IPS-20b (cell line): Measurements from ENCODE around the gene SIGLEC6.

ENCODE experiments used
- H3K27ac ChIP-seq: one replicate; pipeline ENCODE4 v1.5.1; 2013; ENCODE audit warnings: low read length
- H3K27me3 ChIP-seq: 2 replicates; pipeline ENCODE4 v1.6.1; 2013; ENCODE audit warnings: mild to moderate bottlenecking, low read length, inconsistent platforms; ENCODE audit not compliant: insufficient read depth
- H3K36me3 ChIP-seq: 2 replicates; pipeline ENCODE4 v1.6.1; 2013; ENCODE audit warnings: low read depth, mild to moderate bottlenecking, inconsistent platforms, low read length, moderate library complexity; ENCODE audit not compliant: insufficient read depth
- H3K4me1 ChIP-seq: 2 replicates; pipeline ENCODE4 v1.6.1; 2013; ENCODE audit warnings: mild to moderate bottlenecking, control low read depth, inconsistent platforms, low read length, moderate library complexity; ENCODE audit not compliant: insufficient read depth
- H3K4me3 ChIP-seq: 2 replicates; pipeline ENCODE4 v1.5.1; 2013; ENCODE audit warnings: mild to moderate bottlenecking, low read length, inconsistent platforms
- H3K9ac ChIP-seq: 2 replicates; pipeline ENCODE4 v1.6.1; 2013; ENCODE audit warnings: low read depth, mild to moderate bottlenecking, inconsistent platforms, low read length, moderate library complexity
- H3K9me3 ChIP-seq: 2 replicates; pipeline ENCODE4 v1.6.1; 2013; ENCODE audit warnings: mild to moderate bottlenecking, low read depth, low read length, inconsistent platforms; ENCODE audit not compliant: insufficient read depth

Gene SIGLEC6

DNA sequence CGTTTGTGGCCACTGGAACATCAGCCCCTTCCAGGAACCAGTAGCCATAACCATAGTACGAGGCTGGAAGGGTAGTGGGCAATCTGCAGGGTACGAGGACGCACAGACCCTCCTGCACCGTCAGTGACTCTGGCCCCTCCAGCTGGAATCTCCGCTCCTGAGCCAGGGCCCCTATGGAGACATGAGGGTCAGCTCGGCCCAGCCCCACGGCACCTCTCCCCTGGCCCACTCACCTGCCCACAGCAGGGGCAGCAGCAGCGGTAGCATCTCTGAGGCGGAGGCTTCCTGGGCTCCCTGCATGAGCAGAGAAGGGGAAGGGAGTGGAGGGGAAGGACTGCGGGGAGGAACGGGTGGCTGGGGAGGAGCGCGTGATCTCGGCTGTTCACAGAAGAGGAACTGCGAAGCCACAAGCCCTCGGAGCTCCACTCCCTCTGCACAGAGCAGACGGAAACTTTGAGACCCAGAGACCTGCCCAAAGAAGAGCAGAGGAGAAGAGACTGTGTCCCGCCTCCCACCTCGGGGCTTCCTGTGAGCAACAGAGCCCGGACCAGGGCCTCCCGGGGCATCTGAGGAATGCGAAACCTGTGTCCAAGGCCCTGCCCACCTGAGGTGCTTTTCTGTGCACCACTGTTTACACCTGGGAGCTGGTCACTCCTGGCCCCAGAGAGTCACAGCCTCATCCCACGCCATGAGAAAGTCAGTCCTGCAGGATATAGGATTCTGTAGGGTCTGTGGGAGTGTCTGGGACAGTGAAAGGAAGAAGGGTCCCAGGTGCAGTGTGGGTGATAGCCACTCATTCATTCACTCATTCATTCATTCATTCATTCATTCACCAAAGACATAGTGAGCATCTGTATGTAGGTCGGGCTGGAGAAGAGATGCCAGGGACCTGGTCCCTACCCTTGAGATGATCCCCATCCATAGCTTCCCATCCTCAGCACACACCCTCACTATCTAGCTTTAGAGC, at the start of gene SIGLEC6:
Gene SIGLEC6, minus strand, starts transcription at position 322 of the 967 bp plus-strand sequence. Its CDS starts 22 bp downstream, at position 300.
- Histone ChIP-seq H3K27me3 (peaks cover 3% of the 10 kb centered on the region; the same call in 1 of the 2 replicates), H3K4me3 (no peak within 1 kb of the TSS), H3K9me3 (peaks cover 38% of the 10 kb centered on the region; the same call in 1 of the 2 replicates), H3K9ac (no peak within 1 kb of the TSS), H3K4me1 (no peaks in the 10 kb centered on the region), H3K27ac (no peak within 1 kb of the TSS), H3K36me3 (no peaks in the 10 kb centered on the region)

DNA sequence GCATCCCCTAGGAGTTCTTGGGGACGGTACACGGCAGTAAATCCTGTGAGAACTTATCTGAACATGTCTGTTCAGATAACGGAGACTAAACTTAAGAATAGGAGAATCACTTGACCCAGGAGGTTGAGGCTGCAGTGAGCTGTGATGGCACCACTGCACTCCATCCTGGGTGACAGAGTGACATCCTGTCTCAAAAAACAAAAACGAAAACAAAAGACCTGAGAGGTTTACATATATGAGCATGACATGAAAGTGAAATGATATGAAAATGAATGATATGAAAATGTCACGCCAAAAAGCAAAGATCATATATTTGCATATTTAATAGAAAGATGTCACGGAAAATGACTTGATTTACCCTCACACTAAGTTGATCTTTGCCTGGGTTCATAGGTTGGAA, 45.4 kb upstream of the SIGLEC6 start:
- H3K27ac ChIP-seq = no peak overlapping the region
- H3K4me1 ChIP-seq = peaks cover 3% of the 10 kb centered on the region; the same call in 1 of the 2 replicates
- H3K4me3 ChIP-seq = no peak overlapping the region
- H3K36me3 ChIP-seq = peaks cover 31% of the 10 kb centered on the region
- H3K9me3 ChIP-seq = no peaks in the 10 kb centered on the region
- no peaks in the 10 kb centered on the region for H3K27me3 ChIP-seq
- no peak overlapping the region for H3K9ac ChIP-seq

DNA sequence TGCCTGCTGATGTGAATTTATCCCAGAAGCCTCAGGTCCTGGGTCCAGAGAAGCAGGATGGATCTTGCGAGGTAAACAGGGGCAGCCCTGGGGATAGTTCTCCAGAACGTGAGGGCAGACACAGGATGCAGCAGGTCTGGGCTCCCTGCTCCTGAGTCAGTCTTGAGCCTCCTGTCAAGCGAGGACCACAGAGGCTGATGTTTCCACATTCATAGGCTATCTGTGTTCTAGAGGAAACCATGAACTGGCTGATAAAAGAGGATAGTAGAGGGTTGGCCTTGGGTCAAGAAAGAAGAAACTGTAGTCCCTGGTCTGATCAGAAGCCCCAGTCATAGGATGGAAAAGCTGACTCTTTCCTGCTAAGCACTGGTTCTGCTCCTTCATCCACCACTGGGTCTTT, 41.9 kb upstream of the SIGLEC6 start:
- H3K36me3 ChIP-seq = peaks cover 23% of the 10 kb centered on the region; the same call in 1 of the 2 replicates
- peaks cover 2% of the 10 kb centered on the region; the same call in 1 of the 2 replicates for H3K27me3 ChIP-seq
- H3K9ac ChIP-seq = no peak overlapping the region
- H3K4me1 ChIP-seq = peaks cover 3% of the 10 kb centered on the region; the same call in 1 of the 2 replicates
- H3K27ac ChIP-seq = no peak overlapping the region
- no peaks in the 10 kb centered on the region for H3K9me3 ChIP-seq
- H3K4me3 ChIP-seq = no peak overlapping the region

DNA sequence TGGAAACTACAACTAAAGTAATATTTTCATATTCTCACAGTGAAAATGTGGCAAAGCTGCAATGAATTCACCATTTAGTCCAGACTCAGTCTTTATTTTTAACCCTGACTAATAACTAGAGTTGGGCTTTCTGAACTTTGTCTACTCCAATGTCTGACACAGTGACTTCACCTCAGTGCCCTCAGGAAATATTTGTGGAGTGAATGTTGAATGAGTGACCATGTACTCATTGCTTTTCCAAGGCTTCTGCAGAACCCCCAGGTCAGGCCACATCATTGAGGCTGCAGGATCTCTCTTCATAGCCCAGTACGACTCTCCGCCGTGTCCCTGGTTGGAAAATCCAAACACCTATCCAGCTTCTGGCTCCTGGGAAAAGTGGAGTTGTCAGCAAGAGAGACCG, 41.4 kb upstream of the SIGLEC6 start:
- Histone ChIP-seq H3K9me3 (no peaks in the 10 kb centered on the region), H3K9ac (no peak overlapping the region), H3K27me3 (peaks cover 7% of the 10 kb centered on the region; the same call in 1 of the 2 replicates), H3K27ac (no peak overlapping the region), H3K4me1 (peaks cover 3% of the 10 kb centered on the region; the same call in 1 of the 2 replicates), H3K36me3 (peaks cover 23% of the 10 kb centered on the region; the same call in 1 of the 2 replicates), H3K4me3 (no peak overlapping the region)

DNA sequence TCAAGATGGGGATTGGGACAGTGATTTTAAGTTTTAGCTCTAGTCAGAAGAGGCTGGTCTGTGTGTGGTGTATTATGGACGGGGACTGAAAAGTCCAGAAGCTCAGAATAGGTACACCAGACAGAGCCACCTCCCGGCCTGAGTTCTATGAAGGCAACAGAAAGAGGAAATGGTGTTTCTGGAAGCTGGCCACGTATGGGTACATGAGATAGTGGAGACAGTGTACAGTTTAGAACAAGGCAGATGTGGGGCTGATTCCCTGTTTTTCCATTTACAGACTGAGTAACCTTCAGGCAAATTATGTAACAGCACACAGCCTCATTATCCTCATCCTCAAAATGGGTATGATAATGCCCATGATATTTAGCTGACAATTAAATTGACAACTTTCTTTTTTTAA, 40.9 kb upstream of the SIGLEC6 start:
- Histone ChIP-seq H3K36me3 (peaks cover 23% of the 10 kb centered on the region; the same call in 1 of the 2 replicates), H3K27ac (no peak overlapping the region), H3K4me1 (peaks cover 3% of the 10 kb centered on the region; the same call in 1 of the 2 replicates), H3K27me3 (peaks cover 11% of the 10 kb centered on the region; the same call in 1 of the 2 replicates), H3K4me3 (peak overlapping the region; percentile 92; the same call in 1 of the 2 replicates), H3K9me3 (no peaks in the 10 kb centered on the region), H3K9ac (no peak overlapping the region)

DNA sequence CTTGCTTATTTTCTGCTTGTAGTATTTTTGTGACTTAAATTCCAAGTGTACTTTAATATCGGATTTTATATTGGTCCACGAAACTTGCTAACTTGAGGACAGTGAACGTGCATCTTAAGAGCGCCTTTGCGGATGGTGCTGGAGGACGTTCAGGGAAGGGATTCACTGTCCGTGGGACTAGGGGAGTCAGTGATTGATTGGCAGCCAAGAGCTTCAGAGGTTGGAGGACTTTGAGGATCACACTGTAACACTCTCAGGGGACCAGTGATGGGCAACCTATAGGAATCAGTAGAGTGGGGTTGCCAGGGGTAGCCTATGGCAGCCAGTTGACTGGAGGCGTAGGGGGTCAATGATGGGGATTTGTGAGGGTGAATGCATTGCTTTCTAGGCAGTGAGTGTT, 40.1 kb upstream of the SIGLEC6 start:
- Histone ChIP-seq H3K9me3 (no peaks in the 10 kb centered on the region), H3K4me3 (peak overlapping the region; percentile 92), H3K36me3 (peaks cover 16% of the 10 kb centered on the region; the same call in 1 of the 2 replicates), H3K9ac (peak overlapping the region; percentile 76), H3K27me3 (peaks cover 11% of the 10 kb centered on the region; the same call in 1 of the 2 replicates), H3K27ac (no peak overlapping the region), H3K4me1 (peaks cover 3% of the 10 kb centered on the region; the same call in 1 of the 2 replicates)

DNA sequence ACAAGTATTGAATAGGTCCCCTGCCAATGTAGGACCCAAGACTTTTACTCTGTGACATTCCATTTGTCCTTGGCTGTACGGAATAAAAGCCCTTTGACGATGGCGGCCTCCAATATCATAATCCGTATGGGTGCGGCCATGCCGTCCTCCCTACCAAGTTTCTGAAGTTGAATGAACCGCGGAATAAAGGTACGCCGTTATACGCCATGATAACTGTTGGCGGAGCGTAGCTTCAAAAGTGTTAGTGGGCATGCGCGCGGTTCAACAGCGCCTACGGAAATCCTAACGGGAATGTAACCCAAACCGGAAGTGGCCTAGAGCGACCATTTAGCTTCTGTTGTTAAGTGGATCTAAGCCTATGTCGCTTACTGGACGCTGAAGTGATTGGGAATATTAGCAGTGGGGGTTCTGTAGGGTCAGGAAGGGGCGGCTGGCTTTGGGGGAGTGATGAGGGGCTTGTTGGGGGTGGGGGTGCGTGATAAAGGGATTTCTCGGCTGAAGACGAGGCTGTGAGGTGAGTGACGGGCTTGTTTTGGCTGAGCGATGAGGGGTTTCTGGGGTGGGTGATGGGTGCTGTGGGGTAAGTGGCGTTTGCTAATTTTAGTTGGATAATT, 39.6 kb upstream of the SIGLEC6 start, which contains the start of gene ZNF175:
Gene ZNF175, plus strand, starts transcription at position 322 of the 614 bp plus-strand sequence. CDS start 2,047 bp downstream, outside the sequence.
- peaks cover 11% of the 10 kb centered on the region; the same call in 1 of the 2 replicates for H3K27me3 ChIP-seq
- peak within 1 kb of the TSS; percentile 92 for H3K4me3 ChIP-seq
- peaks cover 3% of the 10 kb centered on the region; the same call in 1 of the 2 replicates for H3K4me1 ChIP-seq
- H3K36me3 ChIP-seq = peaks cover 15% of the 10 kb centered on the region; the same call in 1 of the 2 replicates
- peak within 1 kb of the TSS; percentile 76 for H3K9ac ChIP-seq
- no peak within 1 kb of the TSS for H3K27ac ChIP-seq
- H3K9me3 ChIP-seq = no peaks in the 10 kb centered on the region

DNA sequence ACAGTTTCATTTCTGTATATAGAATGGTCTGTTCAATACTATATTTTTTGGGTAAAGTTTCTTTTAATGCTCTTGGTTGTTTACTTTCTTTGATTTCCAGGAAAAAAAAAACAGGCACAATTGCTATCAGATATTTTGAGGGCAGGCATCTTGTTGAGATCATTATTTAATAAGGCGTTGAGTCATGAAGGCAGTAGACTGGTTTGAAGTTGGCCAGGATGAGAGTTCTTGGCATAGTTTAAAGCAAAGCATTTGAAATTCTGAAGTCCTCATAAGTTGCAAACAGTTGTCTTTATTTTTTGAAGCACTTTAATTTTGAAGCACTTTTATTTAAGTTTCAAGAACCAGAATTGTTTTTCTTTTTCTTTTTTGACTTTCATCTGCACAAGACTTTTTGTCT, 37.0 kb upstream of the SIGLEC6 start:
- no peak overlapping the region for H3K27ac ChIP-seq
- no peak overlapping the region for H3K4me3 ChIP-seq
- peaks cover 5% of the 10 kb centered on the region; the same call in 1 of the 2 replicates for H3K9me3 ChIP-seq
- no peak overlapping the region for H3K9ac ChIP-seq
- peaks cover 6% of the 10 kb centered on the region; the same call in 1 of the 2 replicates for H3K36me3 ChIP-seq
- peaks cover 3% of the 10 kb centered on the region; the same call in 1 of the 2 replicates for H3K4me1 ChIP-seq
- H3K27me3 ChIP-seq = peaks cover 16% of the 10 kb centered on the region

DNA sequence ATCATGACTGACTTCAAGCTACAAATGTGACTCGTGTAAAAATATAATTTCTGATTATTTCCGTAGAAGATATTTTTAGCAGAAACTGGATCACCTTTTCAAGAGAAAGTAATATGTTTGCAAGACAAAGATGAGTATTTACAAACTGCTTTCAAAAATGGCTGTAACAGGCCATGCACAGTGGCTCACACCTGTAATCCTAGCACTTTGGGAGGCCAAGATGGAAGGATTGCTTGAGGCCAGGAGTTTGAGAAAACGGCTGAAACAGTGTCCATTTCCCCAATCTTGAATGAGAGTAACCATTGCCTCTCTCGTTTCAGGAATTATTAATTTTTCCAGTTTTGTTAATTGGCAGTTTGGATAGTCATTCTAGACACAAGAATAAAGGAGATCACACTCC, 36.1 kb upstream of the SIGLEC6 start:
- no peak overlapping the region for H3K4me3 ChIP-seq
- H3K27ac ChIP-seq = no peak overlapping the region
- peaks cover 3% of the 10 kb centered on the region; the same call in 1 of the 2 replicates for H3K4me1 ChIP-seq
- peaks cover 16% of the 10 kb centered on the region for H3K27me3 ChIP-seq
- peaks cover 5% of the 10 kb centered on the region; the same call in 1 of the 2 replicates for H3K9me3 ChIP-seq
- H3K36me3 ChIP-seq = no peaks in the 10 kb centered on the region
- H3K9ac ChIP-seq = no peak overlapping the region

DNA sequence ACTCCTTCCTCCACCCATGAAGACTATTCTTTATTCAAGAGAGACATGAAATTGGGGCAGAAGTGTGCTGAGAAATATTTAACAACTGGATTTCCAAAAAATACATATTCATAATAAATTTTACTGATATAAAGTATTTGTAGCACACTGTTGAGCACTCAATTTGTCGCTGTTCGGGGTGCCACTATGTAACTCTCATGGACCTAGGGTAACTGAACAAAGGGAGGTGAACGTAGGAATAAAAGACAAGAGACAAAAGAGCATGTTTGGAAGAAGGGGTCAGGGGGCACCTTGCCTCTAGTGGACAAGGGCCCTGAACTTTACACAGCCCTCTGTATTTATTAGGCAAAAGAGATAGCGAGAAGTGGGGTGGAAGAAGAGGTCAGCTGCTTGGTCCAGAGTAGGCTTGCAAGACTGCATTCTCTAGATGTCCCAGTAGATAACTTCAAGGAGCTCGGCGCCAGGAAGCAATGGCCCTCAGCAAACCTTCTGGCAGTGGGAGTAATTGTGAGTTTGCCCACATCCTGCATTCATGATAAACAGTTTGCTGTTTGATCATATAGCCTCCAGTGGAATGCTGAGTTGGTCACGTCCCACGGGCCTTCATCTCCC, 35.1 kb upstream of the SIGLEC6 start:
- Histone ChIP-seq H3K36me3 (no peaks in the 10 kb centered on the region), H3K27me3 (peaks cover 16% of the 10 kb centered on the region), H3K9ac (no peak overlapping the region), H3K9me3 (peaks cover 5% of the 10 kb centered on the region; the same call in 1 of the 2 replicates), H3K27ac (no peak overlapping the region), H3K4me1 (no peaks in the 10 kb centered on the region), H3K4me3 (no peak overlapping the region)

DNA sequence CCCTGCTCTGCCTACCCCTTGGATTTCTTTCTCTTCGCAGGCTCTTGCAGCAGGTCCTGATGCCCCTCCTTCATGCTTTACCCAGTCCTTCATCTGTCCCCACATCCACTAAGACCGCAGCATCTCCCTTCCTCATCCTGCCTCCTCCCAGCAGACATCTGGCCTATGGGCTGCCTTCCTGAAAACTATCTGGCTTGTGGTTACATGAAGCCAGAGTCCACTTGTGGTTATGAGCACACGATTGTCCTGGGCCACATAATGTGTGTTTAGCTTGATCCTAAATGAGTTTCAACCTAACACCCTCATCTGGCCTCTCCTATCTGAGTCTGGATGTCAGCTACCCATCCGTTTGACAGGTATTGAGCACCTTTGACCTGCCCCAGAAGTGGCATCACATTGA, 34.1 kb upstream of the SIGLEC6 start:
- H3K36me3 ChIP-seq = no peaks in the 10 kb centered on the region
- H3K27me3 ChIP-seq = peaks cover 17% of the 10 kb centered on the region
- H3K9ac ChIP-seq = no peak overlapping the region
- peaks cover 5% of the 10 kb centered on the region; the same call in 1 of the 2 replicates for H3K9me3 ChIP-seq
- H3K4me1 ChIP-seq = no peaks in the 10 kb centered on the region
- H3K27ac ChIP-seq = no peak overlapping the region
- H3K4me3 ChIP-seq = no peak overlapping the region
